NCI-H2081 treated with DMSO at 0.1 percent for 48 hours (cell line): ENCODE measurements around the gene OR2M3.
"Not testable (repeated sequence)": the region's sequence is repeated elsewhere in the genome, so short reads cannot be mapped to it uniquely, and the experiment has no call there.

ENCODE experiments used
- DNase-seq: peaks from one replicate; lab custom pipeline; 2025; lab: John Stamatoyannopoulos, UW

The OR2M3 gene, protein sequence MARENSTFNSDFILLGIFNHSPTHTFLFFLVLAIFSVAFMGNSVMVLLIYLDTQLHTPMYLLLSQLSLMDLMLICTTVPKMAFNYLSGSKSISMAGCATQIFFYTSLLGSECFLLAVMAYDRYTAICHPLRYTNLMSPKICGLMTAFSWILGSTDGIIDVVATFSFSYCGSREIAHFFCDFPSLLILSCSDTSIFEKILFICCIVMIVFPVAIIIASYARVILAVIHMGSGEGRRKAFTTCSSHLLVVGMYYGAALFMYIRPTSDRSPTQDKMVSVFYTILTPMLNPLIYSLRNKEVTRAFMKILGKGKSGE

DNA sequence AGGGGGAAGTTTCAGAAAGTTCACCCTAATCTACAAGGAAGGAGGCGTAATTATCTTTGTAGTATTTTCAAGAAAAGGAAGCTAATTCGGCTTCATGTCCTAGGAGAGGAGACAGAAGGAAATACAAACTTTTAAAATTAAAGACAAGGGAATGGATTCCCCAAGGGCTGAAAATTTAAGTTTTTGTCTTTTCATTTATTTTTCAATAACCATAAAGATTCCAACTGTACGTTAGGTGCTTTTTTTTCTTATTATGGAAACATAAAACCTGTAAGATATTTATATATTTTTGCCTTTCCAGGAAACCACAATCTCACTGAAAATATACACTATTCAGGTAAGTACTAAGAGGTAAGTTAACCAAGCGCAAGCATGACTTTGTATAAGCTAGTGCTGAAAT is at the start of gene OR2M3:
Gene OR2M3, plus strand, starts transcription at position 301 of the 400 bp plus-strand sequence. CDS start 5,803 bp downstream, outside the sequence.
- no peak for DNase-seq

DNA sequence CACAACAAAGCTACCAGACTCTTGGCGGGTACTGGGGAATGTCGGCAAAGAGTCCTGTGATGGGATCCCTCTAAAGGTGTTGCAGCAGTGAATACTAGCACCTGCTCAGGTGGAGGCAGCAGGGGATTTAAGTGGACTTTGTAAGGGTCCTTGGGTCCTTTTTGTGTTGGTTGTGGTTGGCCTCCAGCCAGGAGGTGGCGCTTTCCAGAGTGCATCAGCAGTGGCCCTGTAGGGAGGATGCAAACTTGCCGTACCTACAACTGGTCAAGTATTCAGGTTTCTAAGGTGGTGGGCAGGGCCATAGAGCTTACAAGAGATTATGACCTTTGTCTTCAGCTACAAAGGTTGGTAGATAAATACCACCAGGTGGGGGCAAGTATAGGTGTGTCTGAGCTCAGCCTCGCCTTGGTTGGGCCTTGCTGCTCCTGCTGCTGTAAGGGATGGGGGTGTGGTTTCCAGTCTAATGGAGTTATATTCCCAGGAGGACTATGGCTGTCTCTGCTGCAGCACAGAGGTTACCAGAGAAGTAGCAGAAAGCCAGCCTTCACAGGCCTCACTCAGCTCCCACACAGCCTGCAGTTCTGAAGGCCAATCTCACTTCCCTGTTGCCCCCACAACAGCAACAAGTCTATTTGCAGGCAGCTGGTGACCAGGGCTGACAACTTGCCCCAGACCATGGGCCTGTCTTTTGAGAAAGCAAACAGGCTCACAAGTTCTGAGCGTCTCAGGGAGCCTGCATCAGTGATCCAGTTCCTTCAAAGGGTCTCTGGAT is 44.8 kb upstream of the OR2M3 start:
- DNase-seq = no peak

DNA sequence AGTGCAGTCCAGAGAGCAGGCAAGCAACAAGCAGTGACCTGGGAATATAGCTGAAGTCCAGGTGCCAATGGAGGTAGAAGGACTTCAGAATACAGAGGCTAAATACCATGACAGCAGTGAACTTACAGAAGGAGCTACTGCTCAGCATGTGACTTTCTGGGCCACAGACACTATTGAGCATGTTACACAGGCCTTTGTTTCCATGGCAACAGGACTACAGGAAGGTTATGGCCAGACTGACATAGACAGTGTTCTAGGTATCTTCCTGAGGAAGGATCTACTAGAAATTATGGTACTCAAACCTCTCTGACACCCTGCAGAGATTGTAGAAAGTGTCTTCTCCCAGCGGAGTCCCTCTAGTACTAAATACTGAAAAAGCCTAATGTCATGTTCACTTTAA is 41.1 kb upstream of the OR2M3 start:
- DNase-seq = no peak

DNA sequence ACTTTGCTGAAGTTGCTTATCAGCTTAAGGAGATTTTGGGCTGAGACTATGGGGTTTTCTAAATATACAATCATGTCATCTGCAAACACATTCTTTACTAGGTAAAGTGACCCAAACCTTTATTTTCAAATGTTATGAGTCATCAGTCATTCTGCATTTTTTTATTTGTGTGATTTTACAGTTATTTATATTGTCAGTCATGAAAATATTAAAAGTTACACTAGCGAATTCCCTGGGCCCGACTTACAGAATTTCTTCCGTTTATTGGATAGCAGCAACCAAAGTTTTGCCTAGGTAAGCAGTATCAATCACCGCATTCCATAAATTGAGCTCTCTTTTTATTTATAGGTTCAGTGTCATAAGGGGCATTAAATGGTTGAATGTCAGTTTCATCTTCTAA is 38.3 kb upstream of the OR2M3 start:
- no peak for DNase-seq

DNA sequence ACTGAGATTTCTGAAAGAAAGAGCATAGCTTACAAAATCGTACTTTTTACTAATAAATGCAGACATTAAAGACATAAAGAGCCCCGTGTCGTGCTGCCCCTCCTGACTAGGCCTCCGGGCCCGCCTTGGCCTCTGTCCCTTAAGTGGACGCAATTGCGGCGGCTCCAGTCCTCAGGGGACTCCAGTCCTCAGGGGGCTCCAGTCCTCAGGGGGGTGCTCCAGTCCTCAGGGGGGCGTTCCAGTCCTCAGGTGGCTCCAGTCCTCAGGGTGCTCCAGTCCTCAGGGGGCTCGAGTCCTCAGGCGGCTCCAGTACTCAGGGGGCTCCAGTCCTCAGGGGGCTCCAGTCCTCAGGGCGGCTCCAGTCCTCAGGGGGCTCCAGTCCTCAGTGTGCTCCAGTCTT is 33.0 kb upstream of the OR2M3 start:
- DNase-seq = no peak

DNA sequence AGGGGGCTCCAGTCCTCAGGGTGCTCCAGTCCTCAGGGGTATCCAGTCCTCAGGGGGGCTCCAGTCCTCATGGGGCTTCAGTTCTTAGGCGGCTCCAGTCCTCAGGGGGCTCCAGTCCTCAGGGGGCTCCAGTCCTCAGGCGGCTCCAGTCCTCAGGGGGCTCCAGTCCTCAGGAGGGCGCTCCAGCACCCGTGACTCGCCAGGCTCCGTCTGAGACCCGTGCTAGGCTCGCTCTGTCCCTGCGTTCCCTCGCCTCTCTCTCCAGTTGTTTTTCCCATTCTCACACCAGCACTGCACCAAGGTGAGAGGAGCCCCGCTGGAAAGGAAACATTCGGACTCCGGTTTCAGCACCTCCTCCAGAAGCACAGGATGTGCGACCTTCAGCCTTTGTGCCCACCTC is 31.9 kb upstream of the OR2M3 start:
- no peak for DNase-seq

DNA sequence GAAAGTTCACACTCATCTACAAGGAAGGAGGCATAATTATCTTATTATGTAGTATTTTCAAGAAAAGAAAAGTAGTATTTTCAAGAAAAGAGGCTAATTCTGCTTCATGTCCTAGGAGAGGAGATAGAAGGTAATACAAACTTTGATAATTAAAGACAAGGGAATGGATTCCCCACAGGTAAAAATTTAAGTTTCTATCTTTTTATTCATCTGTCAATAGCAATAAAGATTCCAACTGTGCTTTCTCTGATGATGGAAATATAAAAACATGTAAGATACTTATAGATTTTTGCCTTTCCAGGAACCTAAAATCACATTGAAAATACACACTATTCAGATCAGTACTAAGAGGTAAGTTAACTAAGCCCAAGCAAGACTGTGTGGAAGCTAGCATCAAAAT is 22.5 kb upstream of the OR2M3 start, which contains the start of gene OR2M2:
Gene OR2M2, plus strand, starts transcription at position 301 of the 400 bp plus-strand sequence. CDS start 5,165 bp downstream, outside the sequence.
- no peak for DNase-seq

DNA sequence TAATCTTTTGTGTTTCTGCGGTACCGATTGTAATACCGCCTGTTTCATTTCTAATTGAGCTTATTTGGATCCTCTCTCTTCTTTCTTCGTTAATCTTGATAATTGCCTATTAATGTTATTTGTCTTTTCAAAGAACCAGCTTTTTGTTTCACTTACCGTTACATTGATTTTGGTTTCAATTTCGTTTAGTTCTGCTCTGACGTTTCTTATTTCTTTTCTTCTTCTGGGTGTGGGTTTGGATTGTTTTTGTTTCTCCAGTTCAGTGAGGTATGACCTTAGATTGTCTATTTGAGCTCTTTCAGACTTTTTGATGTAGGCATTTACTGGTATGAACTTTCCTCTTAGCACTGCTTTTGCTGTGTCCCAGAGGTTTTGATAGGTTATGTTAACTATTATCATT is 13.1 kb upstream of the OR2M3 start:
- DNase-seq = no peak

DNA sequence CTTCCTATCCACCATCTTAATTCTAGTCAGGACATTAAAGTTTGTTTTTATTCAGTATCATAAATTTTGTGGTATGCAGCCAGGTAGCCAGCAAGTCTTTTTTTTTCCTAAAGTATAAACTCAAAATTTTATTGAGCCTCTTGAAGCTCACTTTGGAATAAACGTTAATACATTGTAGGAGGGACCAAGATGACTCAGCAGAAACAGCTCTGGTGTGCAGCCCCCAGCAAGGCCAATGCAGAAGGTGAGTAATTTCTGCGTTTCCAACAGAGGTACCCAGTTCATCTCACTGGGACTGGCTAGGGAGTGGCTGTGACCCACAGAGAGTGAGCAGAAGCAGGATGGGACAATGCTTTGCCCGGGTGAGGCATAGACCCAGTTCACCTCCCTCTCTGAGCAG is 9.7 kb upstream of the OR2M3 start:
- DNase-seq = no peak

DNA sequence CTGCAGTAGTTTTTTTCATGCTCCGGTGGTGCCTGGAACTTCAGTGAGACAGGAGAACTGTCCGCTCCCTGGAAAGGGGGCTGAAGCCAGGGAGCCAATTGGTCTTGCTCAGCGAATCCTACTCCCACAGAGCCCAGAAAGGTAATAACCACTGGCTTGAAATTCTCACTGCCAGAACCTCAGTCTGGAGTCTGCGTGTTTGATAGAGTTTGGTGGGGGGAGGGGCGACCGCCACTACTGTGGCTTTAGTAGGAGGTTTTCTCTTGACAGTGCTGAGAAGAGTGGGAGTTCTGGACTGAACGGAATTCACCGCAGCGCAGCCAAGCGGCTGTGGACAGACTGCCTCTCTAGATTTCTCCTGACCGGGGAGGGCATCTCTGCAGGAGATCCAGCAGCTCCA is 8.0 kb upstream of the OR2M3 start:
- DNase-seq = no peak

DNA sequence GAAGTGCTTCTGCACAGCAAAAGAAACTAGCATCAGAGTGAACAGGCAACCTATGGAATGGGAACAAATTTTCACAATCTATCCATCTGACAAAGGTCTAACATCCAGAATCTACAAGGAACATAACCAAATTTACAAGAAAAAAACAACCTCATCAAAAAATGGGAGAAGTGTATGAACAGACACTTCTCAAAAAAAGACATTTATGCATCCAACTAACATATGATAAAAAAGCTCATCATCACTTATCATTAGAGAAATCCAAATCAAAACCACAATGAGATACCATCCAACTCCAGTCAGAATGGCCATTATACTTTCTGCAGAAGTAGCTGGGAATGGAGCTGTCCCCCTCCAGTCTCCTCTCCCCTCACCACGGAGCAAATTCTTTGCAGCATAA is 2.9 kb upstream of the OR2M3 start:
- DNase-seq = no peak

DNA sequence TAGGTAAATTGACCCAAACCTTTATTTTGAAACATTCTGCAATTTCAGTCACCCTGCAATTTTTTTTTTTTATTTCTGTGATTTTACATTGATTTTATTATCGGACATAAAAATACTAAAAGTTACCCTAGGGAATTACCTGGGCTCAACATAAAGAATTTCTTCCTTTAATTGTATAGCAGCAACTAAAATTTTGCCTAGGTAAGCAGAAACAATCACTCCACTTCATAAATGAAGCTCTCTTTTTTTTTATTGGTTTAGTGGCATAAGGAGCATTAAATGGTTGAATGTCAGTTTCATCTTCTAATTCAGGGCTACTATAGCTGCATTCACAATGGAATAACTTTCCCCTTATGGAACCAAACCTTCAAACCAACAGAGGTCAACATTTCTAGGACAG is 18.8 kb downstream of the OR2M3 start:
- DNase-seq = no peak

DNA sequence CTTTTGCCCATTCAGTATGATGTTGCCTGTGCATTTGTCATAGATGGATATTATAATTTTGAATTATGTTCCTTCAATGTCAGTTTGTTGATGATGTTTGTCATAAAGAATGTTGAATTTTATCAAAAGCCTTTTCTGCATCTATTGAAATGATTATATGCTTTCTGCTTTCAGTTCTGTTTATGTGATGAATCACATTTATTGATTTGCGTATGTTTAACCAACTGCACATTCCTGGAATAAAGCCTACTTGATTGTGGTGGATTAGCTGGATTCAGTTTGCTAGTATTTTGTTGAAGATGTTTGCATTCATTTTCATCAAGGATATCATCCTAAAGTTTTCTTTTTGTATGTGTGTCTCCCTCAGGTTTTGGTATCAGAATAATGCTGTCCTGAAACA is 28.5 kb downstream of the OR2M3 start:
- DNase-seq = no peak

DNA sequence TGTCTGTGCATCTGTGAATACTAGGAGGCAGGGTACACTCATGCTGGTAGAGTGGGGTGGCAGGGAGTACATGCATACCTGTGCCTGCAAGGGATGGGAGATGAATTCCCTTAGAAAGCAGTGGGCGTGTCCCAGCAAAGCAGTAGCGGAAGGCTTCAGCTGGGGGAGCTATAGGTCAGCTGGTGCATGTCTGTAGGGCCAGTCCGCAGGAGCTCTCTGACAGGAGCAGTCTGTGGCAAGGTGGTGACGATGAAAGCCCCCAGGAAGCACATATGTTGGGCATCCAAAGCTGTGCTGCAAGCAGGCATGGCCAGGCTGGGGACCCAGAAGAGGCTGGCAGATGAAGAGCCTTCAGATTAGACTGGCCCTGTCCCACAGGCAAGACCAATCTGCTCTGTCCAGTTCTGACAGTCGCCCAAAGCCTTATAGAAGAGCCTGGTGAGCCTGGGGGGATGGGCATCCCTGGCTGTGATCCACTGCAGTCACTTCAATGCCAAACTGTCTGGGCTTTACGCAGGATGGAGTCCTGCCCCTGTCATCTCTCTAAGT is 32.4 kb downstream of the OR2M3 start:
- no peak for DNase-seq

DNA sequence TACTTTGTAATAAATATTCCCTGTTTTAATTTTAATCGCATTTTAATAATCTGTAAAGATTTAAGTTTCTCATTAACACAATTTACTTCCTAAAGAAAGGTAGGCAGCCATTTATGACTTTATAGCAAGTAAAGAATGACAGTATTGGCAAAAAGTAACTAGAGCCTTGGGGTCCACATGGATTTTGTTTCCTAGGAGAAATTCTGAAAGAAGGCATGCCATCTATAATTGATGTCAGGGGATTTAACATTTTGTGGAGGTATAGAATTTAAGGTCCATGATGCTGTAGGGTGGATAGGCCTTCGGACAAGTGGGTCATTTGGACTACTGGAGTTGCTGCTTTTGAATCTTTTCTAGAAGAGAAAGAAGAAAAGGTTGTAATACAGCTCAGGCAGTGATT is 34.1 kb downstream of the OR2M3 start, which contains the start of gene OR2M4:
Gene OR2M4, plus strand, starts transcription at position 301 of the 400 bp plus-strand sequence. CDS start 7,512 bp downstream, outside the sequence.
- no peak for DNase-seq

DNA sequence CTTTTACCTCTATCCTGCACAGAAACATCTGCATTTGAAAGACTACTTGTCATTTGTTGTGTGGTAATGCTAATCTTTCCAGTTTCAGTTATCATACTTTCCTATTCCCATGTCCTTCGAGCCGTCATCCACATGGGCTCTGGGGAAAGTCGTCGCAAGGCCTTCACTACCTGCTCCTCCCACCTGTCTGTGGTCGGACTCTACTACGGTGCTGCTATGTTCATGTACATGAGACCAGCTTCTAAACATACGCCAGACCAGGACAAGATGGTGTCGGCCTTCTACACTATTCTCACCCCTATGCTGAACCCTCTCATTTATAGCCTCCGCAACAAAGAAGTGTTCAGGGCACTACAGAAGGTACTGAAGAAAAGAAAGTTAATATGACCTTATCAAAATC is 42.4 kb downstream of the OR2M3 start:
- no peak for DNase-seq

DNA sequence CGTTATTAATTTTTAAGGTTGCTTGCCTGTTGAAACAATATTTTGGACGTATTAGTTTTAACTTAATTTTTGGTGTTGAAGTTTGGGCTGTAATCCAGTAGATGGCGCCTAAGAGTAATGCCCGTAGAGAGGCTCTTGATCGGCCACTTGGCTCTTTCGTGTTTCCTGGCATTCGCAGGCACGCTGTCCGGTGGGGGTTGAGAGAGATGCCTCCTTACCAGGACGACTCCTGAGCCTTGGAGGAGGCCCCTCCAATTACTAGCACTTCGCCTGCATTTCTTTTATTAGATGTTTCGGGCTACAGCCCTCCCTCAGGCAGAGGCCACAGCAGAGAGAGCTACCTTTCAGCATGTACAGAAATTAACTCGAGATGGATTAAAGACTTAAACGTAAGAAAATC is 46.1 kb downstream of the OR2M3 start:
- DNase-seq = peak; percentile 11

DNA sequence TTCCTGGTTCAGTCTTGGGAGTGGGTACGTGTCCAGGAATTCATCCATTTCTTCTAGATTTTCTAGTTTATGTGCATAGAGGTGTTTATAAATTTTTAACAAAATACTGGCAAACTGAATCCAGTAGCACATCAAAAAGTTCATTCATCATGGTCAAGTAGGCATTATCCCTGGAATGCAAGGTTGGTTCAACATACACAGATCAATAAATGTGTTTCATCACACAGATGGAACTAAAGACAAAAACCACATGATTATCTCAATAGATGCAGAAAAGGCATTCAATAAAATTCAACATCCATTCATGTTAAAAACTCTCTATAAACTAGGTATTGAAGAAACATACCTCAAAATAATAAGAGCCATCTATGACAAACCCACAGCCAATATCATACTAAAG is 62.2 kb downstream of the OR2M3 start:
- DNase-seq = not testable (repeated sequence)
